Neural progenitor cell (in vitro differentiated cells): ENCODE measurements around the gene MACROD2. TPM values are rescaled to one million over a fixed set of nuclear protein-coding genes. Genes with fewer than 3 reads are reported as not detected.

ENCODE experiments used
- DNase-seq: peaks from one replicate; pipeline ENCODE4 v3.0.0-alpha.2; 2016; ENCODE audit warnings: low spot score
- H2AFZ ChIP-seq: fragments of 200-600 bp; sonication (generic); replicated peaks from 2 replicates; pipeline ENCODE4 v1.6.1; 2016; ENCODE audit warnings: antibody characterized with exemption
- H3F3A ChIP-seq: fragments of 200-600 bp; sonication (generic); 2 replicates; pipeline ENCODE4 v1.6.1; 2016; ENCODE audit warnings: antibody characterized with exemption, low read depth
- H3K27ac ChIP-seq: fragments of 200-600 bp; sonication (generic); 2 replicates; pipeline ENCODE4 v1.5.1; 2016; ENCODE audit warnings: mild to moderate bottlenecking
- H3K27me3 ChIP-seq: fragments of 200-600 bp; sonication (generic); 2 replicates; pipeline ENCODE4 v1.6.1; 2016; ENCODE audit warnings: mild to moderate bottlenecking, moderate library complexity
- H3K36me3 ChIP-seq: fragments of 200-600 bp; sonication (generic); 2 replicates; pipeline ENCODE4 v1.5.1; 2016
- H3K4me1 ChIP-seq: fragments of 200-600 bp; sonication (generic); 2 replicates; pipeline ENCODE4 v1.6.1; 2016; ENCODE audit warnings: mixed run types
- H3K4me2 ChIP-seq: fragments of 200-600 bp; sonication (generic); 2 replicates; pipeline ENCODE4 v1.6.1; 2016
- H3K4me3 ChIP-seq: fragments of 200-600 bp; sonication (generic); 2 replicates; pipeline ENCODE4 v1.5.1; 2016
- H3K79me2 ChIP-seq: fragments of 200-600 bp; sonication (generic); 2 replicates; pipeline ENCODE4 v1.6.1; 2016; ENCODE audit warnings: low read depth
- H3K9ac ChIP-seq: fragments of 200-600 bp; sonication (generic); 2 replicates; pipeline ENCODE4 v1.6.1; 2016
- H3K9me3 ChIP-seq: fragments of 200-600 bp; sonication (generic); 2 replicates; pipeline ENCODE4 v1.5.1; 2016; ENCODE audit warnings: low read depth
- H4K20me1 ChIP-seq: fragments of 200-600 bp; sonication (generic); 2 replicates; pipeline ENCODE4 v1.6.1; 2016; ENCODE audit warnings: low read depth
- H3K27ac Mint-ChIP-seq: 3 replicates; pipeline ENCODE4 v1.8.0; 2021; ENCODE audit warnings: mixed read lengths
- H3K27me3 Mint-ChIP-seq: 2 replicates; pipeline ENCODE4 v1.8.0; 2022; ENCODE audit warnings: low read depth, mild to moderate bottlenecking, inconsistent platforms, moderate library complexity, mixed read lengths; ENCODE audit not compliant: insufficient read depth
- H3K36me3 Mint-ChIP-seq: 3 replicates; pipeline ENCODE4 v1.8.0; 2021; ENCODE audit warnings: mixed read lengths
- H3K4me1 Mint-ChIP-seq: 3 replicates; pipeline ENCODE4 v1.8.0; 2021; ENCODE audit warnings: mixed read lengths
- H3K4me3 Mint-ChIP-seq: 3 replicates; pipeline ENCODE4 v1.8.0; 2021; ENCODE audit warnings: mild to moderate bottlenecking, moderate library complexity, mixed read lengths
- H3K9me3 Mint-ChIP-seq: 3 replicates; pipeline ENCODE4 v1.8.0; 2020; ENCODE audit warnings: mixed read lengths
- EZH2 ChIP-seq: fragments of 200-600 bp; sonication (generic); IDR thresholded peaks from 2 replicates; pipeline ENCODE4 v1.6.1; 2017; ENCODE audit warnings: antibody characterized with exemption, mild to moderate bottlenecking, moderate library complexity
- EZH2phosphoT487 ChIP-seq: fragments of 200-600 bp; sonication (generic); IDR thresholded peaks from 2 replicates; pipeline ENCODE4 v1.6.1; 2017; ENCODE audit warnings: antibody characterized with exemption
- total RNA-seq: library from RNA; depleted of rRNA; stranded (reverse); fragments of >200 nt; gene quantifications from 2 replicates; pipeline ENCODE4 v1.2.3, GENCODE V29; 2015; ENCODE audit warnings: low replicate concordance
- TF ChIP-seq, protein P1 (sequence below): fragments of 200-600 bp; sonication (generic); IDR thresholded peaks from 2 replicates; pipeline ENCODE4 v1.5.1; 2017; ENCODE audit warnings: antibody characterized with exemption, mild to moderate bottlenecking

MACROD2 gene
- total RNA-seq, 1 donor from 2014 or later: 11.9 TPM

GRCh38 chr20:15387228-15387627 lies 1391.9 kb downstream of the MACROD2 start:
- Mint-ChIP-seq H3K27ac (no peak overlapping the region), H3K36me3 (no peaks in the 10 kb centered on the region), H3K4me3 (no peak overlapping the region), H3K27me3 (peaks cover 6% of the 10 kb centered on the region), H3K9me3 (no peaks in the 10 kb centered on the region), H3K4me1 (peaks cover 7% of the 10 kb centered on the region)
- TF ChIP-seq EZH2: no peak
- Histone ChIP-seq H3K27ac (no peak overlapping the region), H3K36me3 (no peaks in the 10 kb centered on the region), H3K9ac (no peak overlapping the region), H3K27me3 (no peaks in the 10 kb centered on the region), H3K4me2 (no peak overlapping the region), H3K79me2 (no peaks in the 10 kb centered on the region), H3K4me1 (no peaks in the 10 kb centered on the region), H3F3A (no peaks in the 10 kb centered on the region), H4K20me1 (no peaks in the 10 kb centered on the region), H3K9me3 (no peaks in the 10 kb centered on the region), H3K4me3 (no peak overlapping the region), H2AFZ (no peak overlapping the region)
- DNase-seq: no peak

- Histone ChIP-seq H3K9me3 (no peaks in the 10 kb centered on the region), H3K4me1 (peaks cover 3% of the 10 kb centered on the region), H3F3A (no peaks in the 10 kb centered on the region), H3K9ac (no peak overlapping the region), H3K27me3 (no peaks in the 10 kb centered on the region), H3K4me2 (no peak overlapping the region), H3K4me3 (no peak overlapping the region), H2AFZ (no peak overlapping the region), H4K20me1 (no peaks in the 10 kb centered on the region), H3K79me2 (no peaks in the 10 kb centered on the region), H3K27ac (no peak overlapping the region), H3K36me3 (no peaks in the 10 kb centered on the region)
- Mint-ChIP-seq H3K27me3 (peaks cover 12% of the 10 kb centered on the region), H3K4me1 (peaks cover 14% of the 10 kb centered on the region), H3K9me3 (no peaks in the 10 kb centered on the region), H3K36me3 (no peaks in the 10 kb centered on the region), H3K27ac (no peak overlapping the region), H3K4me3 (no peak overlapping the region)
- DNase-seq: no peak
- TF ChIP-seq, protein P1, sequence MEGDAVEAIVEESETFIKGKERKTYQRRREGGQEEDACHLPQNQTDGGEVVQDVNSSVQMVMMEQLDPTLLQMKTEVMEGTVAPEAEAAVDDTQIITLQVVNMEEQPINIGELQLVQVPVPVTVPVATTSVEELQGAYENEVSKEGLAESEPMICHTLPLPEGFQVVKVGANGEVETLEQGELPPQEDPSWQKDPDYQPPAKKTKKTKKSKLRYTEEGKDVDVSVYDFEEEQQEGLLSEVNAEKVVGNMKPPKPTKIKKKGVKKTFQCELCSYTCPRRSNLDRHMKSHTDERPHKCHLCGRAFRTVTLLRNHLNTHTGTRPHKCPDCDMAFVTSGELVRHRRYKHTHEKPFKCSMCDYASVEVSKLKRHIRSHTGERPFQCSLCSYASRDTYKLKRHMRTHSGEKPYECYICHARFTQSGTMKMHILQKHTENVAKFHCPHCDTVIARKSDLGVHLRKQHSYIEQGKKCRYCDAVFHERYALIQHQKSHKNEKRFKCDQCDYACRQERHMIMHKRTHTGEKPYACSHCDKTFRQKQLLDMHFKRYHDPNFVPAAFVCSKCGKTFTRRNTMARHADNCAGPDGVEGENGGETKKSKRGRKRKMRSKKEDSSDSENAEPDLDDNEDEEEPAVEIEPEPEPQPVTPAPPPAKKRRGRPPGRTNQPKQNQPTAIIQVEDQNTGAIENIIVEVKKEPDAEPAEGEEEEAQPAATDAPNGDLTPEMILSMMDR: no peak
- TF ChIP-seq EZH2phosphoT487 (no peak), EZH2 (no peak)
Measured at GRCh38 chr20:15395457-15395856, 1400.1 kb downstream of the MACROD2 start.

GRCh38 chr20:15396026-15396425 lies 1400.7 kb downstream of the MACROD2 start:
- Histone ChIP-seq H3K4me2 (no peak overlapping the region), H3K79me2 (no peaks in the 10 kb centered on the region), H3F3A (no peaks in the 10 kb centered on the region), H3K27me3 (no peaks in the 10 kb centered on the region), H2AFZ (no peak overlapping the region), H3K9ac (no peak overlapping the region), H3K27ac (no peak overlapping the region), H3K9me3 (no peaks in the 10 kb centered on the region), H3K4me1 (peaks cover 3% of the 10 kb centered on the region), H4K20me1 (no peaks in the 10 kb centered on the region), H3K4me3 (no peak overlapping the region), H3K36me3 (no peaks in the 10 kb centered on the region)
- peaks cover 2% of the 10 kb centered on the region for H3K36me3 Mint-ChIP-seq
- H3K4me3 Mint-ChIP-seq: no peak overlapping the region
- DNase-seq: no peak
- H3K4me1 Mint-ChIP-seq: peaks cover 18% of the 10 kb centered on the region
- no peak overlapping the region for H3K27ac Mint-ChIP-seq
- H3K27me3 Mint-ChIP-seq: peaks cover 10% of the 10 kb centered on the region
- peaks cover 3% of the 10 kb centered on the region for H3K9me3 Mint-ChIP-seq
- TF ChIP-seq, protein P1: no peak
- TF ChIP-seq EZH2phosphoT487: no peak
- TF ChIP-seq EZH2: no peak

GRCh38 chr20:15396900-15397299 lies 1401.6 kb downstream of the MACROD2 start:
- H3F3A ChIP-seq: no peaks in the 10 kb centered on the region
- no peaks in the 10 kb centered on the region for H4K20me1 ChIP-seq
- DNase-seq: peak; percentile 13
- no peak overlapping the region for H3K27ac ChIP-seq
- no peaks in the 10 kb centered on the region for H3K79me2 ChIP-seq
- TF ChIP-seq EZH2 (no peak), EZH2phosphoT487 (no peak)
- TF ChIP-seq, protein P1: no peak
- no peaks in the 10 kb centered on the region for H3K9me3 ChIP-seq
- Mint-ChIP-seq H3K36me3 (peaks cover 2% of the 10 kb centered on the region), H3K27ac (no peak overlapping the region), H3K9me3 (peaks cover 4% of the 10 kb centered on the region), H3K27me3 (peaks cover 10% of the 10 kb centered on the region), H3K4me3 (no peak overlapping the region), H3K4me1 (peaks cover 18% of the 10 kb centered on the region)
- no peak overlapping the region for H3K4me3 ChIP-seq
- H2AFZ ChIP-seq: peak overlapping the region; percentile 32
- H3K4me1 ChIP-seq: peaks cover 3% of the 10 kb centered on the region
- no peak overlapping the region for H3K4me2 ChIP-seq
- H3K9ac ChIP-seq: no peak overlapping the region
- no peaks in the 10 kb centered on the region for H3K27me3 ChIP-seq
- no peaks in the 10 kb centered on the region for H3K36me3 ChIP-seq
